GM18511 (cell line): ENCODE measurements around the gene HPCAL1.
A peak's percentile ranks its signal among the peaks of the same experiment; 100 is the strongest.

Experiments used
- ATAC-seq: cut with Tn5 transposase; IDR thresholded peaks from one replicate; pipeline ENCODE4 v1.9.1; 2021; ENCODE audit warnings: mild to moderate bottlenecking, moderate library complexity; ENCODE audit not compliant: unreplicated experiment

Gene HPCAL1

GRCh38 chr2:10366601-10367270 lies 64.0 kb downstream of the HPCAL1 start:
- no peak for ATAC-seq

GRCh38 chr2:10367472-10368439 lies 65.1 kb downstream of the HPCAL1 start:
- no peak for ATAC-seq

DNA sequence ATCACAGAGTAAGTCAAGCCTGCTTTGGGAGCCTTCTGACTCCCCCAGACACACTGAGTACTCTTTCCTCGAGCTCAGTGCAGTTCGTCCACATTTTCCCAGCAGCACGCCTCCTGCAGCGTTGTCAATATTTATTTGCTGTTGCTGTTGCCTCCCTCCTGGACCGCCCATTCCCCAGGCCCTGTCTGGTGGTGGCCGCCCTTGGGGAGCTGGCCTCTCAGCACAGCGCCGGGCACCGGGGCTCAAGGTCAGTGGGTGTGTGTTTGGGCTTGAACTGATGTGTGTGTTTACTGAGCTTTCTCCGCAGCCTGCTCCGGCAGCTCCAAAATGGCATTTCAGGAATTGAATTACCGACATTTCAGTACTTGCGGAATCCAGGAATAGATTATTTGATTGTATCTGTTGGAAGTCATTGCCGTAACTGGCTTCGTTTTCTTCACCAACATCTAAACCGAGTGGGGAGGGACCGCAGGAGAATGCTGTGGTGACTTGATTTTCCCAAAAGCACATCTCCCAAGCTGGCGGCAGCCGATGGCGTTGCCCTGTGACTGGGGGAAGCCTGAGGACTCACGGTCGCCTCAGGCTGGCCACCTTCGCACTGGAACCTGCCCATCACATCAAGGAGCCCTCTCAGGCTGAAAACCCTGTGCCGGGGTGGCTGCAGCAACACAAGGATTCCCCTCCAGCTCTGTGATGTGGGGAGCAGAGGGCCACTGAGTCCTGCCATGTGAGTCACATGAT lies 66.0 kb downstream of the HPCAL1 start:
- ATAC-seq = no peak

DNA sequence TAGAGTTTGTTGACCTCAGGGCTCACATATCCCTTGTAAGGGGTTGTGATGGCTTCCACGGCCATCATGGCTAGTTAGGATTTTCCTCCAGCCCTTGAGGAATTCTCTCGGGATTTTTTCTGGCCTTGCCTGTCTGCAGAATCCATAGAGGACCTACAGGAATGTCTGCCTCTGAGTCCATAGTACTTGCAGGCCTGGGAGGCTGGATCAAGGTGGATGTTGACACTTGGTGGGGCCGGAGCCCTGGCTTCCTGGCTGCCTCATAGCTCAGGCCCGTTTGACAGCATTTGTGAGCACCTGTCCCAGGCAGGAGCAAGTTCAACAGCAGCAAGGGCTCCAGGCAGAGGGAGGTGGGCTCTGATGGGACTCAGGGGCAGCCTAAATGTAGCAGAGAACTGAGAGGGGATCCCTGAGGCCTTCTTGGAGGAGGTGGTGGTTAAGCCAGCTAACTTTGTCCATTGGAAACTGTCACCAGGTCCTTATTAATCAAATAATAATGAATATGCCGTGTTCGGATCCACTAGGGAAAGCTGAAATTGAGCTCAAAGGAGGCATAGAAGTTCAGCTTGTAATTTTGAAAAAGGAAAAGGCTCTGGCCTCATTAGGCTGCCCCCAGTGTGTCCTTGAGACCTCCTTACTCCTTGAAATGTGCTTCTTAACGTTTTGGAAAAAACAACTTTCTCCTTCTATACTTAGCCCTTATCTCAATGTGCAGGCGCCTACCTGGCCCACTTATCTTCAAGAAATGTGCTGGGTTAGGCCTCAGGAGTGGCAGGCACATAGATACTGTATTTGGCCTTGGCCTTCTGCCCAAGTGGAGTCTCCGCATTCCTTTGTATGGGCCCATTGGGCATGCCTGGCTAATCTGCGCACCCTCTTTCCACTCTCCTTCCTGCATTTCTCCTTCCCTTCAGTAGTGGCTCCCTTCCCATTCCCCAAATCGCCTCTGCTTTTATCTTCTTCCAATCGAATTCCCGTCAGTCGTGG lies 66.9 kb downstream of the HPCAL1 start:
- ATAC-seq = no peak

- no peak for ATAC-seq
Observed at GRCh38 chr2:10370390-10370789, 67.7 kb downstream of the HPCAL1 start.

DNA sequence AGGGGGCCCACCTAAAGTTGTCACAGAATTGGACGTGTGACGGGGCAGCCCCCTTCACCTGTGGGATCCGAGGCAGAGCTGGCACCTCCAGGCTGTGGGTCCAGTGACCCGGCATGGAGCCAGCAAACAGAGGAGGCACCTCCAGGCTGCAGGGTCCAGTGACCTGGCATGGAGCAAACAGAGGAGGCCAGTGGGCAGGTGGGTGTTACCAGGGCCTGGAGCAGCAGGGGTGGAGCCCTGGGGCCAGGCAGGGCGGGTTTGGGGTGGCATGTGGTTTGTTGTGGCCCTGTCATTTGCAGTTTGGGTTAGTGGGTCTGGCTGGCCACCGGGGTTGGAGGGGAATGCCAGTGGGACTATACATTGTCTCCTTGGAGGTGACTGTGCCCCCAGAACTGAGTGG lies 68.2 kb downstream of the HPCAL1 start:
- no peak for ATAC-seq

- ATAC-seq = no peak
Observed at GRCh38 chr2:10371441-10372196, 68.9 kb downstream of the HPCAL1 start.

DNA sequence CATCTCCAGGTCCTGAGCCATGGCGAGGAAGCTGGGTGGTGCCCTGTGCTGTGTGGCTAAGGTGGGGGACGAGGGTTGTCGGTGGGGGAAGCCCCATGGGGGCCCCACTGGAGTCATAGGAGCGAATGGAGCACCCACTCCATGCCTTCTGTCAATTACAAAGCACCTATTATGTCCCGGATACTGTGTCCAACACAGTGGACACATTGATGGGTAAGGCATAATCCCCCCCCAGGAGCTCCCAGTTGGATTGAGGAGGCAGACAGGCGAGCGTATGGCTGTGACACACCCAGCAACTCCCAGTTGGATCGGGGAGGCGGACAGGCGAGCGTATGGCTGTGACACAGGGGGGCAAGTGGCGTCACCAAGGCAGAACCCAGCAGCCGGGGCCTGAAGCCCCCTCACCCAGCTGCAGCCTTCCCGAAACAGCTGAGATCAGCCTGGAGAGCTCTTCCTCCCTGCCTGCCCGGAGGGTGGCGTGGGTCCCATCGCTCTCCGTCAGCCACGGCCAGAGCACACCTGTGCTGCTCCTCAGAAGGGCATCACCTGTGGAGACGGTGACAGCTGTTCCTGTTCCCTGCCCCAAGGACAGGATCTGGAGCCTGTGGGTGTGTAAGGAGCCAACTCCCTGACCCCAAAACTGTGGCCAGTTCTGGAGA lies 69.6 kb downstream of the HPCAL1 start:
- ATAC-seq = no peak

DNA sequence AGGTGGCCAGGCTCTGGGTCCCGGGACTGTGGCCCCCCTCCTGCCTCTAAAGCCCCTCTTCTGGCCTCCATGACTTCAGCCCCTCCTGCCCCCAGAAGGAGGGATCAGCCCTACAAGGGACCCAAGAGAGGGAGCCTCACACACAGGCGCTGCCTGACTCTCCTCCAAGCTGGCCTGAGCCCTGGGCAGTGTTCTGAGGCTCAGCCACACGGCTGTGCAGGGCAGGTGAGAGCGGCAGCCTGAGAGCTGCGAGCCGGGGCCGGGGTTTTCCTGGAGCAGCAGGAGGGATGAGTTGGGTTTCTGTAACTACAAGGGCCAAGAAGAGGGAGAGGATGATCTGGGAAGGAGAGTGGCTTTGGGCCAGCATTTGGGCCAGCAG lies 70.1 kb downstream of the HPCAL1 start:
- no peak for ATAC-seq

- ATAC-seq = no peak
Observed at GRCh38 chr2:10373931-10374330, 71.2 kb downstream of the HPCAL1 start.

GRCh38 chr2:10374362-10374943 lies 71.7 kb downstream of the HPCAL1 start:
- ATAC-seq = no peak

- ATAC-seq = no peak
Observed at GRCh38 chr2:10375570-10376281, 73.0 kb downstream of the HPCAL1 start.

DNA sequence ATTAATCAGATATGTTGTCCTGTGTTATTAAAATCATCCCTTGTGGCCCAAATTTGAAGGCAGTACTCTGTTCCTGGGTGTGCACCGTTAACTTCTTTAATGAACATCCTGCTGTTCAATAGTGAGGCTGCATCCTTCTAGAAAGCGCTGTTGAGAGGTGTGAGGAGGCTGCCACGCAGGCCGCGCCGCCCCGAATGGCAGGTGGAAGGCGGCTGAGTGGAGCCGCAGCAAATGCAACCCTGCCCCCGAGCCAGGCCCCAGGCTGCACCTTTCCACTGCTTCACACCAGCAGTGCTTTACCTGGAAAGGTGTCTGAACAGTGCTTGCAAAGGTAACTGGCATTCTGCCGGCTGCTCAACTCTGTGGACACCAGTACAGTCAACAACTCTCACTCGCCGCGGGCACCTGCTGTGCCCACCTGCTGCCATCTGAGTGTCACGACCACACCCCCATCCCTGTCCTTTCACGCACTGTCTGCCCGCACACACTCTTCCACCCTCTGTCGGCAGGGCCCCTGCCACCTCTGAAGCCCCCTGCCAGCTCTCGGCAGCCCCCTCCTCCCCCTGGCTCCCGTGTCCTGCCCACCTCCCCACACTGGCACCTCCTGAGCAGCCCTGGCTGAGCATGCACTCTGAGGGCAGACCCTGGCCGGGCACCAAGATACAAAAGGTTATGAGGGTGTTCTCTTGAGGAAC lies 74.5 kb downstream of the HPCAL1 start:
- no peak for ATAC-seq

DNA sequence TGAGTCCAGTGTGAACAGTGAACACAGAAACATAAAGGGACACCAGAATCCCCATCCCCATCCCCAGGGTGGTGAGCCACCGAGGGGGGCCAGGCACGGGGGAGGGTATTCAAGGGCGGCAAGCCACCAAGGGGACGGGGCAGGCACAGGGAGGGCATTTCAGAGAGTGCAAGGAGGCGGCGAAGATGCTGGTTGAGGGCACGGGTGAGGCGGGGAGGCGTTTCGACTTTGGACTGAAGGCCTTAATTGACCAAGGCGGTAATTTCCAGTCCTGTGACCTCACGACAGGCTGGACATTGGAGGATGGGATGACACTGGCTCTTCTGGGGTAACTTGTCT lies 75.0 kb downstream of the HPCAL1 start:
- no peak for ATAC-seq

GRCh38 chr2:10378189-10378588 lies 75.5 kb downstream of the HPCAL1 start:
- ATAC-seq = peak; percentile 74

DNA sequence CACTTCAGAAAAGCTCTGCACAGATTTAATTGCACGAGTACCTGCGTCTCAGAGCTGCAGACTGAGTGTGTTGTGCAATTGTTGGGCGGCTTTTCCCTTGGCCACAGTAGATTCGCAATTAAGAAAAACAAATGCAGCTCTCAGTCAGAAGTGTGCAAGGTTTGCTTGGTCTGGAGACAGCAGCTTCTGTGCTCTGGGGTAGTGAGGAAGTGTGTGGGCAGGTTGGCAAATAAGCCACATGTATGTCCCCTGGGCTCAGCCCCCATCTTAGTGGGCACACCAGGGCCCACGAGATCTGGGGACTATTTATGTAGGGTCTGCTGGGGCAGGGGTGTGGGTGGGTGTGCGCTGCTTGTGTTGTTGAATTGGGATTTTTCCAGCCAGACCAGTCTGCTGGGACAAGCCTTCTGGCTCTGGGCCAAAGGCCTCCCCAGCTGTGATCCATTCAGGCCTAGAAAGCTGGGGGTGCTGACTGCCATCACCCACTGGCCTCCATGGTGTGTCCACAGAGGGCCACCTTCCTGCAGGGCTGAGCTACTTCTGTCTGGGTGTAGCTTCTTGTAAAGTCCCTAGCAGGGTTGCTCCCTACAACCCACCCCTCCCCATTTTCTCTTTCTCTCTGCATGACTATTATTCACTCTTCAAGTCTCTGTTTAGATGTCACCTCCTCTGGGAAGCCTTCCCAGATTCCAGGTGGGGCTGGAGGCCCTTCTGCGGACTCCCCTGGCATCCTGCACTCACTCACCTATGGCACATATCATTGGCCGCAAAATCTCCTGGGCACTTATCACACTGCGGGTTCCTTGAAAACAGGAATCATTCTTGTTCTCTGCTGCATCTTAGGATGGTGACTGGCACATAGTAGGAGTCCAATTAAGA lies 77.6 kb downstream of the HPCAL1 start:
- no peak for ATAC-seq

DNA sequence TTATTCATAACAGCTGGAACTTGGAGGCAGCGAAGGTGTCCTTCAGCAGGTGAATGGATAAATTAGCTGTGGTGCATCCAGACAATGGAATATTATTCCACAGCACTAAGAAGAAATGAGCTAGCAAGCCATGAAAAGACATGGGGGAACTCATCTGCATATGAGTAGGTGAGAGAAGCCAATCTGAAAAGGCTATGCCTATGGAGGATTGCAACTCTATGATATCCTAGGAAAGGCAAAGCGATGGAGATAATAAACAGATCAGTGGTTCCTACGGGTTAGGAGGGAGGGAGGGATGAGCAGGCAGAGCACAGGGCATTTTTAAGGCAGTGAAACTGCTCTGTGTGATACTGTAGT lies 79.3 kb downstream of the HPCAL1 start:
- no peak for ATAC-seq
